ENCODE data around the gene SHANK2.

DNA sequence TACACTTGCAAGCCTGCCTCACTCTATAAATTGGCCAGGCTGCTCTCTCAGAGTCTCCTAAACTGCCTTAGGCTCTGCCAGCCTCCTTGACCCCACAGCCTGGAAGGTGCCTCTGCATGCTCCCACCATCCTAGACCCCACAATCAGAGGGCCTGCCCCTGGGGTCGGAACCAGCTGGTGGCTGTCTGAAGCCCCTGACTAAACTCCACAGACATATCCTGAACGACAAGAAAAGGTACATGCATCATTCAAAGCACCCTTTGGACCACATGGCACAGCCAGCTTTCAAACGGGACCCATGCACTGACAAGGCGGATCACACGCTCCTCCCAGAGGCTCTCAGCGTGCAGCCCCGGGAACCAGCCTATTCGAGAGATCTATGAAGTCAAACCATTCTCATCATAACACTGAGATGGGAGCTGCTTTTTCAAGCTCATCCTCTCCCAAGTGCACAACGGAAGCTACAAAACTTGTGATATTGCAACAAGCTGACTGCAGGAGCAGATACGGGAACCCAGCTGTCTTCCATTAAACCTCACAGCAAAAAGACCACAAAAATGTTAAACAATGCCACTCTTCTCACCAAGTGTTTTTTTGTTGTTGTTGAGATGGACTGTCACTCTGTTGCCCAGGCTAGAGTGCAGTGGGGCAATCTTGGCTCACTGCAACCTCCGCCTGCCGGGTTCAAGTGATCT lies 8.1 kb downstream of the SHANK2 start:
- no peak for TF ChIP-seq CEBPB (IDR thresholded peaks at IDR 0.05)
- no peak for TF ChIP-seq EGR1 (IDR thresholded peaks at IDR 0.05)
- no peak for TF ChIP-seq ZBTB7A (IDR thresholded peaks at IDR 0.05; ENCODE audit: low read depth)
- no peak for TF ChIP-seq TAF1 (IDR thresholded peaks at IDR 0.05; ENCODE audit: low read depth)
- no peak for TF ChIP-seq EP300 (IDR thresholded peaks at IDR 0.05; ENCODE audit: borderline replicate concordance)
- TF ChIP-seq RAD21 (IDR thresholded peaks at IDR 0.05; ENCODE audit: low read depth) = no peak
- TF ChIP-seq TEAD4 (IDR thresholded peaks at IDR 0.05) = no peak
- TF ChIP-seq, protein P1, sequence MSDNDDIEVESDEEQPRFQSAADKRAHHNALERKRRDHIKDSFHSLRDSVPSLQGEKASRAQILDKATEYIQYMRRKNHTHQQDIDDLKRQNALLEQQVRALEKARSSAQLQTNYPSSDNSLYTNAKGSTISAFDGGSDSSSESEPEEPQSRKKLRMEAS (IDR thresholded peaks at IDR 0.05) = no peak
- TF ChIP-seq NFIC (IDR thresholded peaks at IDR 0.05) = no peak
- no peak for TF ChIP-seq YY1 (IDR thresholded peaks at IDR 0.05; ENCODE audit: low read depth)
- no peak for TF ChIP-seq FOXM1 (IDR thresholded peaks at IDR 0.05; ENCODE audit: borderline replicate concordance, low read depth)
- TF ChIP-seq CREB1 (IDR thresholded peaks at IDR 0.05; ENCODE audit: low read depth) = no peak
